GM19372 (cell line): ENCODE measurements around the gene MT1G.
A peak's percentile ranks its signal among the peaks of the same experiment; 100 is the strongest.
"Not testable (repeated sequence)": the region's sequence is repeated elsewhere in the genome, so short reads cannot be mapped to it uniquely, and the experiment has no call there.

ENCODE experiments used
- ATAC-seq: cut with Tn5 transposase; IDR thresholded peaks from one replicate; pipeline ENCODE4 v1.9.1; 2021; ENCODE audit warnings: mild to moderate bottlenecking, low read depth, moderate library complexity; ENCODE audit not compliant: unreplicated experiment

MT1G gene

GRCh38 chr16:56686758-56687157, 18.9 kb upstream of the MT1G start:
- no peak for ATAC-seq

- ATAC-seq, result no peak
These were observed 17.2 kb upstream of the MT1G start for GRCh38 chr16:56684926-56685590.

- ATAC-seq, result no peak
These were observed 16.5 kb upstream of the MT1G start for GRCh38 chr16:56684256-56684925.

DNA sequence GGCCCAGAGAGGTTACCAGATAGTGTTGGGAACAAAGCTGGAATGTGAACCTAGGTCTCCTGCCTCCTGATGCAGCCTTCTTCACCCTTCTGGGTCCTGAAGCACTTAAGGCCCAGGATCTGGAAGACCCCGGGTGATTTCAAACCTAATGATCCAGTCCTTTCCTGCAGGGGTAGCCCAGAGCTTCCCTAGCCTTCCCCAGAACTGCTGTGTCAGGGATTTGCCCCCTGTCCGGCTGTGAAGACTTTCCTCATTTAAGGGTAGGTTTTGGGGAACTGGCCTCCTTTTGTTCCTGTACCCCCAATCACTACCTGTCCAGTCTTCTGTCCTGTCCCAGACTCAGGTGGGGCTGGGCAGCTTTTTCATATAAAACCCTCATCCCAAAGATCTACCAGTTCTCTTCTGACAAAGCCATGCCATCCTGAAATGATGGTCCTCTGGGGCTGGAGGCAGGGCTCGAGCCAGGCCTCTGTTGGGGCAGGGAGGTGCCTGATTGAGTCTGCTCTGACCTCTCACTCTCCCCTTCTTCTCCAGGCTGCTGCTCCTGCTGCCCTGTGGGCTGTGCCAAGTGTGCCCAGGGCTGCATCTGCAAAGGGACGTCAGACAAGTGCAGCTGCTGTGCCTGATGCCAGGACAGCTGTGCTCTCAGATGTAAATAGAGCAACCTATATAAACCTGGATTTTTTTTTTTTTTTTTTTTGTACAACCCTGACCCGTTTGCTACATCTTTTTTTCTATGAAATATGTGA, 15.7 kb upstream of the MT1G start:
- no peak for ATAC-seq

DNA sequence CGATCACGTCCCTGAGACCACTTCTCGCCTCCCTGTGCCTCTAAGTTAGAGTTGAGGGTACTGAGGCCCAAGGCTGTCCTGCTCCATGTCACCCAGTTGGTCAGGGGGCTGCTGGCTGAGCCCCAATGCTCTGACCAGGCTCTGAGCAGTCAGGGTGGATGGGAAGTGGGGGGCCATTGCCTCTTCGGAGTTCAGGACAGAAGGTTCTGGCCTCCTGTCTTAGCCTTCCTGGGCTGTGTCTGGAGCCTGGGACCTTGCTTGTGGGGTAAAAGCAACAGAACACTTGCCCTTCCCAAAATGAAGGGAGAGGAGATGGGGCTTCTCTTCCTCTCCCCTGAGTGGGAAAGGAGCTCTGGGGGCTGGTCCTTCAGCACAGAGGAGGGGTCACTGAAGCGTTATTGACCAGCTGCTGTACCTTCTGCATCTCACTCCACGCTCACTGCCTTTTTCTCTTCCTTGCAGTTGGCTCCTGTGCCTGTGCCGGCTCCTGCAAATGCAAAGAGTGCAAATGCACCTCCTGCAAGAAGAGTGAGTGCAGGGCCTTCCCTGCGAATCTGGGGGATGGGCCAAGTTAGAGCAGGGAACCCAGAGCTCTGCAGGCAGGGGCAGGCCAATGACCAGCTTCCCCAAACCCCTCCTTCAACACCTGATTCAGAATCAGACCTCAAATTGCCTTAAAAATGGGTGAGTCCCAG, 15.0 kb upstream of the MT1G start:
- peak; percentile 13 for ATAC-seq

- peak; percentile 97 for ATAC-seq
These were observed 14.3 kb upstream of the MT1G start, which contains the start of gene MT1X for GRCh38 chr16:56681939-56682702. TSS of gene MT1X (plus strand) at chr16:56682470. CDS start at chr16:56682541, 71 bp downstream.

DNA sequence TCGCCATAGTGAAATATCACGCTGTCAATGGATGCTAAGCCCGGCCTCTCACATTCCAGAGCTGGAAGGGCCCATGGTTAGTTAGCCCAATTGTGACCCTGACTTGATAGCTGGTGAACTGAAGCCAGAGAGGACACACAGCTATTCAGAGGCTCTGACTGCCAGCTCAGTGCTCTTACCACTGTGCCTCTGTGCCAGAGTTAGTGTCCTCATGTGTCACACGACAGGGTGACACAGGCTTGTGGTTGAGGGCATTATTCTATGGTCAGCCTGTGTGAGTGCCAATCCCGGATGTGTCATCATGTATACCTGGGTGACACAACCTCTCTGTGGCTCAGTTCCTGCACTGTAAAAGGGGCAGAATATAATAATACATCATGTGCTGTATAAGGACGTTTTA, 12.0 kb upstream of the MT1G start:
- no peak for ATAC-seq

DNA sequence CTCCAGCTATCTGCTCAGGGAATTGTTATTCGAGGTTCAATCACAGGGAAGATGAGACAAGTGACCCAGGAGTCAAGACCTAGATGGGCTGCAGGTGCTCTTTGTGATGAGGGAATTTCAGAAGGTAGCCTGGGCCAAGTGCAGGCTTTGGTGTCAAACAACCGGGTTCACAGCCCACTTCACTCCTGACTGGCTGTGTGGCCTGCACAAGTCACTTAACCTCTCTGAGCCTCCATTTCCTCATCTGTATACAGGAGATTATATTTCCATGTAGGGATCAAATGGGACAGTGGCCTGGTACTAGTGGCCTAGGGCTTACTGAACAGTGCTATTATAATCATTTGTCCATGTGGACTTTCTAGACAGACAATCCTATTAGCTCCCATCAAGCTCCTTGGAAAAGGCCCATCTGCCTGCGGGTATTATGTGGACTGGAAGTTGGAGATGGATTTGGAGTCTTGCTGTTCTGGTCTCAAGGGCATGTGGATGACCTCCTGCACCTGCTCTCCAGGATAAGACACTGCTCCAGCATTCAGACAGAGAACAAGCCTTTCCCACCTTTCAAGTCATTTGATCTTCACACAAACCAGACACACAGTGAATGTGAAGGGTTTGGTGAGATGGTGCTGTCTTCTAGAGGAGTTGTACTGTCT, 11.3 kb upstream of the MT1G start:
- no peak for ATAC-seq

DNA sequence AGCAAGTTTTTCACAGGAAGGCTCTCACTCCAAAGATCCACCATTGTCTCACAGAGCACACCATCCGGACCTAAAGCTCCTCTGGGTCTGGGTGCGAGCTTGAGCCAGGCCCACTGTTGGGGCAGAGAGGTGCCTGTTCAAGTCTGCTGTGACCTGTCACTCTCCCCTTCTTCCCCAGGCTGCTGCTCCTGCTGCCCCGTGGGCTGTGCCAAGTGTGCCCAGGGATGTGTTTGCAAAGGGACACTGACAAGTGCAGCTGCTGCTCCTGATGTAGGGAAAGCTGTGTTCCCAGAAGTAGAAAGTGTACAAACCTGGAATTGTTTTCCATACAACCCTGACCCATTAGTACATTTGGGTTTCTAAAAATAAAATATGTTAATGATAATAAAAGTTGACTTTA, 9.6 kb upstream of the MT1G start:
- ATAC-seq, result no peak

GRCh38 chr16:56675685-56676210, 7.9 kb upstream of the MT1G start:
- no peak for ATAC-seq

- not testable (repeated sequence) for ATAC-seq
These were observed 6.7 kb upstream of the MT1G start for GRCh38 chr16:56674570-56674969.

DNA sequence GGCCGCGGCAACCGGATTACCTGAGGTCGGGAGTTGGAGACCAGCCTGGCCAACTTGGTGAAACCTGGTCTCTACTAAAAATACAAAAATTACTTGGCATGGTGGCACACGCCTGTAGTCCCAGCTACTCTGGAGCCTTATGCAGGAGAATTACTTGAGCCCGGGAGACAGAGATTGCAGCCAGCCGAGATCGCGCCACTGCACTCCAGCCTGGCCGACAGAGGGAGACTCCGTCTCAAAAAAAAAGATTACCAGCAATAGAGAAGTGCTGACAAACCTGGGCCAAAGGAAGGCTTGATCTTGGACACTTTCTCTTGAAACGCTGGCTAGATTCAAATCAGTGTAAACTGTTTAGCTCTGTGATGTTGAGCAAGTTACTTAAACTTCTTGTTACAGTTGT, 6.1 kb upstream of the MT1G start:
- no peak for ATAC-seq

GRCh38 chr16:56672761-56673536, 5.1 kb upstream of the MT1G start:
- ATAC-seq, result no peak

GRCh38 chr16:56672171-56672570, 4.3 kb upstream of the MT1G start:
- not testable (repeated sequence) for ATAC-seq

DNA sequence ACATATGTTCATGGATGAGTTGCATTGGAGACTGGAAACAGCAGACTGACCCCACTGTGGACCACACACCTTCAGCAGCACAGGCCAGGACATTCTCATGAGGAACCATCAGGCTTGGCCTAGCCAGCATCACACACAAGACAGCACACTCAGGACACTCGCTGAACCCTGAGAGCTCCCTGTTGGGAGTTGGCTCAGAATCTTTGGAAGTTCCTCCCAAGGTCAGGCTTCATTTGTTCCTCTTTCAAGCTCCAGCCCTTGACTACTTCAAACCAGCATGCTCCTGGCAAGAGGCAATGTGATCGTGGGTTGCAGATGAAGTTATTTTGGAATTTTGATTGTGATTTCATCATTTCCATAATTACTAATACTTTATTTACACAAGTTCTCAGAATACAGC, 3.8 kb upstream of the MT1G start:
- ATAC-seq, result not testable (repeated sequence)

- no peak for ATAC-seq
These were observed 2.7 kb upstream of the MT1G start for GRCh38 chr16:56670620-56670934.

- ATAC-seq, result no peak
These were observed 2.2 kb upstream of the MT1G start for GRCh38 chr16:56669840-56670619.
